GM12891 (cell line): ENCODE results near the gene NRXN2.

Experiments
- DNase-seq: peaks from one replicate; pipeline ENCODE4 v3.0.0; 2011; ENCODE audit warnings: low spot score; ENCODE audit not compliant: insufficient read length
- FAIRE-seq: peaks from 2 replicates; lab custom pipeline; 2011; peaks lifted over from hg19 to GRCh38; lab: Jason Lieb, UNC
- PAX5 ChIP-seq: IDR thresholded peaks from 2 replicates; pipeline ENCODE4 v1.6.1; 2011; ENCODE audit warnings: low read length, moderate library complexity, mild to moderate bottlenecking; ENCODE audit not compliant: insufficient read depth, severe bottlenecking
- POLR2A ChIP-seq: IDR thresholded peaks from 2 replicates; pipeline ENCODE4 v1.6.1; 2011; ENCODE audit warnings: low read depth, low read length, control low read depth
- POLR2AphosphoS5 ChIP-seq: IDR thresholded peaks from 2 replicates; pipeline ENCODE4 v1.6.1; 2011; ENCODE audit warnings: low read depth, low read length, control low read depth
- POU2F2 ChIP-seq: IDR thresholded peaks from 2 replicates; pipeline ENCODE4 v1.6.1; 2011; ENCODE audit warnings: low read depth, mild to moderate bottlenecking, control low read depth, low read length, moderate library complexity
- SPI1 ChIP-seq: IDR thresholded peaks from 2 replicates; pipeline ENCODE4 v1.6.1; 2011; ENCODE audit warnings: low read depth, low read length, control low read depth
- TAF1 ChIP-seq: IDR thresholded peaks from 2 replicates; pipeline ENCODE4 v1.6.1; 2011; ENCODE audit warnings: low read depth, low read length, control low read depth

NRXN2 gene

GRCh38 chr11:64572143-64572542, 150.9 kb downstream of the NRXN2 start:
- DNase-seq (no peak), FAIRE-seq (no peak)
- no peak for TF ChIP-seq POLR2AphosphoS5
- TF ChIP-seq POLR2A: no peak
- TF ChIP-seq SPI1: no peak
- no peak for TF ChIP-seq TAF1
- TF ChIP-seq POU2F2: no peak
- no peak for TF ChIP-seq PAX5

- FAIRE-seq (no peak), DNase-seq (no peak)
- TF ChIP-seq PAX5: no peak
- no peak for TF ChIP-seq POU2F2
- TF ChIP-seq SPI1: no peak
- no peak for TF ChIP-seq POLR2A
- no peak for TF ChIP-seq POLR2AphosphoS5
- no peak for TF ChIP-seq TAF1
Observed at GRCh38 chr11:64571410-64572091, 151.4 kb downstream of the NRXN2 start.

GRCh38 chr11:64571050-64571409, 152.0 kb downstream of the NRXN2 start:
- TF ChIP-seq POU2F2 (no peak), POLR2AphosphoS5 (no peak), SPI1 (no peak), TAF1 (no peak), POLR2A (no peak), PAX5 (no peak)
- FAIRE-seq (no peak), DNase-seq (no peak)

- no peak for FAIRE-seq
- DNase-seq: no peak
- TF ChIP-seq POLR2AphosphoS5: no peak
Observed at GRCh38 chr11:64570341-64570740, 152.7 kb downstream of the NRXN2 start.

GRCh38 chr11:64569300-64569970, 153.6 kb downstream of the NRXN2 start:
- FAIRE-seq: no peak
- TF ChIP-seq TAF1 (no peak), SPI1 (no peak), PAX5 (no peak), POLR2AphosphoS5 (no peak), POU2F2 (no peak), POLR2A (no peak)
- DNase-seq: no peak

GRCh38 chr11:64568584-64569140, 154.3 kb downstream of the NRXN2 start:
- FAIRE-seq (no peak), DNase-seq (no peak)
- TF ChIP-seq POLR2AphosphoS5: no peak
- no peak for TF ChIP-seq POU2F2
- TF ChIP-seq SPI1: no peak
- no peak for TF ChIP-seq POLR2A
- no peak for TF ChIP-seq TAF1
- no peak for TF ChIP-seq PAX5

GRCh38 chr11:64568041-64568571, 154.9 kb downstream of the NRXN2 start:
- FAIRE-seq: no peak
- TF ChIP-seq SPI1 (no peak), POLR2AphosphoS5 (no peak), POU2F2 (no peak), PAX5 (no peak), TAF1 (no peak), POLR2A (no peak)
- DNase-seq: no peak

GRCh38 chr11:64566915-64567891, 155.8 kb downstream of the NRXN2 start:
- no peak for TF ChIP-seq POLR2AphosphoS5
- DNase-seq (no peak), FAIRE-seq (no peak)

GRCh38 chr11:64566042-64566914, 156.7 kb downstream of the NRXN2 start:
- DNase-seq (no peak), FAIRE-seq (no peak)

More at GRCh38 chr11:64566042-64566914, 156.7 kb downstream of the NRXN2 start:
- TF ChIP-seq TAF1: no peak
- TF ChIP-seq POLR2AphosphoS5: no peak
- no peak for TF ChIP-seq PAX5
- no peak for TF ChIP-seq POLR2A
- TF ChIP-seq SPI1: no peak
- TF ChIP-seq POU2F2: no peak
